K562 (cell line): ENCODE results near the gene TICRR. TPM values are rescaled to one million over a fixed set of nuclear protein-coding genes. Genes with fewer than 3 reads are reported as not detected.
A peak's percentile ranks its signal among the peaks of the same experiment; 100 is the strongest.

Experiments
- ATAC-seq: fragments of 200-7000 bp; cut with Tn5 transposase; 3 replicates; pipeline ENCODE4 v1.9.1; 2020; ENCODE audit warnings: moderate library complexity
- BruUV-seq: library from RNA; stranded (reverse); fragments of 400-500 nt; replicated peaks from 2 replicates; lab custom pipeline; 2021; lab: Mats Ljungman, UMichigan
- CTCF ChIA-PET: fragments of 300-600 bp; formaldehyde crosslinking; extraction: SDS; loops from one replicate; lab custom pipeline; 2021; ENCODE audit warnings: low intra/inter-chr PET ratio; lab: Yijun Ruan, JAX
- POLR2A ChIA-PET: fragments of 300-600, 350-650 bp; sonication (Branson Sonifier 250); formaldehyde crosslinking; extraction: SDS; loops from one replicate; lab custom pipeline; 2021; ENCODE audit warnings: antibody characterized with exemption, inconsistent platforms; lab: Yijun Ruan, JAX
- DNase-seq, 4 experiments: peaks; one replicate each; pipeline versions ENCODE4 v3.0.0 to v3.0.0-alpha.2; 2011 to 2018; ENCODE audit warnings: low spot score in 3 of 4, mixed read lengths in 3 of 4; ENCODE audit errors: extremely low read depth in 1 of 4
- FAIRE-seq: peaks from 2 replicates; lab custom pipeline; 2011; peaks lifted over from hg19 to GRCh38; lab: Jason Lieb, UNC
- H2AFZ ChIP-seq: 2 replicates; pipeline ENCODE4 v1.6.0; 2011; ENCODE audit warnings: low read depth, low read length, control low read depth, inconsistent platforms
- H3K27ac ChIP-seq: fragments of 200-600 bp; 3 replicates; pipeline ENCODE4 v1.8.0; 2011; ENCODE audit warnings: low read depth, mild to moderate bottlenecking, control low read depth, inconsistent platforms, low read length, moderate library complexity, mixed read lengths; ENCODE audit errors: extremely low read depth
- H3K27me3 ChIP-seq, 2 experiments: fragments of 300-600 bp in 1 of 2; 2 replicates in 1 of 2; 3 replicates in 1 of 2; pipeline versions ENCODE4 v1.6.0 to v1.8.0; 2011; ENCODE audit warnings: inconsistent platforms in 2 of 2, low read length in 2 of 2, mild to moderate bottlenecking in 1 of 2, mixed read lengths in 1 of 2, moderate library complexity in 1 of 2; ENCODE audit not compliant: control insufficient read depth in 2 of 2, insufficient read depth in 2 of 2
- H3K36me3 ChIP-seq: fragments of 300-600 bp; 3 replicates; pipeline ENCODE4 v1.8.0; 2011; ENCODE audit warnings: mild to moderate bottlenecking, low read length, inconsistent platforms; ENCODE audit not compliant: control insufficient read depth, insufficient read depth
- H3K4me1 ChIP-seq, 2 experiments: fragments of 200-600 bp in 1 of 2; replicated peaks in 1 of 2; 2 replicates in 1 of 2; 3 replicates in 1 of 2; pipeline versions ENCODE4 v1.5.1 to v1.8.0; 2011; ENCODE audit warnings: inconsistent platforms in 2 of 2, low read length in 2 of 2, mild to moderate bottlenecking in 1 of 2, mixed read lengths in 1 of 2, moderate library complexity in 1 of 2; ENCODE audit not compliant: control insufficient read depth in 2 of 2, insufficient read depth in 2 of 2
- H3K4me2 ChIP-seq: 2 replicates; pipeline ENCODE4 v1.6.1; 2011; ENCODE audit warnings: low read length, control low read depth, inconsistent platforms, mixed read lengths; ENCODE audit not compliant: insufficient read depth
- H3K4me3 ChIP-seq: fragments of 200-600 bp; sonication (generic), shearing (Covaris generic); 2 replicates; pipeline ENCODE4 v1.5.1; 2016; ENCODE audit warnings: control low read depth, inconsistent platforms
- H3K79me2 ChIP-seq: fragments of 200-600 bp; 3 replicates; pipeline ENCODE4 v1.8.0; 2011; ENCODE audit warnings: low read length, inconsistent platforms; ENCODE audit not compliant: control insufficient read depth, insufficient read depth
- H3K9ac ChIP-seq, 2 experiments: 2 replicates each; pipeline versions ENCODE4 v1.6.0 to v1.6.1; 2011; ENCODE audit warnings: low read depth in 2 of 2, low read length in 2 of 2, control low read depth in 1 of 2, inconsistent platforms in 1 of 2, mild to moderate bottlenecking in 1 of 2, mixed read lengths in 1 of 2; ENCODE audit not compliant: insufficient read depth in 1 of 2
- H3K9me1 ChIP-seq: one replicate; pipeline ENCODE4 v1.6.0; 2011; ENCODE audit warnings: inconsistent platforms, mild to moderate bottlenecking, low read length, moderate library complexity; ENCODE audit not compliant: control insufficient read depth, insufficient read depth
- H3K9me3 ChIP-seq: replicated peaks from 2 replicates; pipeline ENCODE4 v1.5.1; 2011; ENCODE audit warnings: low read depth, low read length, inconsistent platforms; ENCODE audit not compliant: control insufficient read depth, insufficient read depth
- H4K20me1 ChIP-seq: replicated peaks from 2 replicates; pipeline ENCODE4 v1.6.1; 2011; ENCODE audit warnings: low read length, inconsistent platforms, mixed read lengths; ENCODE audit not compliant: control insufficient read depth, insufficient read depth
- ETV1 ChIP-seq: fragments of 450-650 bp; conservative IDR thresholded peaks from 2 replicates; pipeline ENCODE4 v1.6.1; 2016; ENCODE audit warnings: missing genetic modification characterization, control low read depth, low read depth, missing compliant biosample characterization
- GABPA ChIP-seq: fragments of 200-800 bp; sonication (Bioruptor generic); conservative IDR thresholded peaks from 2 replicates; pipeline ENCODE4 v1.6.1; 2016; ENCODE audit warnings: low read depth, missing genetic modification characterization, missing compliant biosample characterization
- GATAD2A ChIP-seq: fragments of 450-650 bp; IDR thresholded peaks from 2 replicates; pipeline ENCODE4 v1.6.1; 2017
- JUNB ChIP-seq: fragments of 450-650 bp; formaldehyde crosslinking; conservative IDR thresholded peaks from 2 replicates; pipeline ENCODE4 v1.4.0; 2020; ENCODE audit warnings: mild to moderate bottlenecking
- ZNF280A ChIP-seq: fragments of 450-650 bp; IDR thresholded peaks from 2 replicates; pipeline ENCODE4 v1.6.1; 2018; ENCODE audit warnings: mild to moderate bottlenecking, low read depth; ENCODE audit not compliant: partially characterized antibody
- WGBS: fragments of 100-300 bp; shearing (Covaris generic); methylation state at CpG from one replicate; pipeline ENCODE4 v1.1.6; 2016; ENCODE audit warnings: low coverage, mixed read lengths; ENCODE audit not compliant: insufficient coverage; ENCODE audit errors: missing lambda C conversion rate; 5-methylcytosine and 5-hydroxymethylcytosine counted together
- in situ Hi-C: fragments of 300-500 bp; cut with MboI; formaldehyde crosslinking; loops from 4 replicates; pipeline ENCODE4 v1.15.0; 2018; ENCODE audit warnings: inconsistent platforms, mixed read lengths
- intact Hi-C: fragments of 100-400 bp; cut with micrococcal nuclease; formaldehyde crosslinking; loops from 2 replicates; pipeline ENCODE4 v1.14.2; 2022
- polyA plus RNA-seq, 8 experiments: library from polyadenylated mRNA; depleted of rRNA in 4 of 8; stranded (reverse) in 5 of 8; unstranded in 3 of 8; fragments of >200 nt; fragmentation: Nextera tagmentation in 2 of 8; fragmentation: Illumina TruSeq in 1 of 8; extraction: Ambion mirVana in 2 of 8; extraction: Trizol in 1 of 8; gene quantifications; 2 replicates each; pipeline versions ENCODE4 v1.2.1 to v1.2.3, GENCODE V29; 2011 to 2014; ENCODE audit warnings: inconsistent platforms in 1 of 8, missing spikeins in 1 of 8
- total RNA-seq, 7 experiments: library from RNA; depleted of rRNA in 6 of 7; stranded (reverse); fragments of >200 nt in 6 of 7; fragmentation: Illumina TruSeq in 2 of 7; extraction: Trizol in 2 of 7; gene quantifications; 2 replicates each; pipeline versions ENCODE4 v1.2.1 to v1.2.3, GENCODE V29; 2011 to 2021; ENCODE audit warnings: low replicate concordance in 1 of 7

Gene TICRR
- total and polyA plus RNA-seq, 9 of the 15 experiments (the other 6 are each of a cell fraction or from before 2014, with no cell fraction given), result 0.84 to 22.9 (median 13.7) TPM

- Histone ChIP-seq H3K27me3 (peaks cover 15 to 60% of the 10 kb centered on the region in 2 experiments), H3K4me3 (no peak overlapping the region), H3K4me2 (no peak overlapping the region), H3K9ac (no peak overlapping the region), H3K9me3 (no peaks in the 10 kb centered on the region), H3K79me2 (no peaks in the 10 kb centered on the region), H3K36me3 (no peaks in the 10 kb centered on the region), H2AFZ (no peak overlapping the region), H4K20me1 (no peaks in the 10 kb centered on the region), H3K9me1 (no peaks in the 10 kb centered on the region), H3K4me1 (peaks cover 0 to 15% of the 10 kb centered on the region in 2 experiments; a peak in 2 of 5 replicates), H3K27ac (no peak overlapping the region)
- no peak for DNase-seq
- POLR2A ChIA-PET, result interaction anchor here (0.6 kb wide), 1 partner anchor 512 kb away, joined by 4 read pairs; no protein-coding TSS in a partner anchor
- no peak for FAIRE-seq
- in situ Hi-C loops (no loop called here), intact Hi-C loops (no loop called here)
- peak; percentile 62 for ATAC-seq
- TF ChIP-seq GATAD2A (no peak), ETV1 (peak; percentile 61; the same call in 1 of the 2 replicates), GABPA (tag) (0 out of 2 replicates have a peak, but pooled peaks have one; percentile 31), JUNB (CRISPR knock-in tag) (no peak), ZNF280A (no peak)
- 4% methylated on average over 11 of the region's 11 CpGs for WGBS
- no TSS peak for BruUV-seq
- CTCF ChIA-PET, result no interaction called here
Observed at GRCh38 chr15:89662893-89663626, 87.8 kb downstream of the TICRR start.
